Peyer's patch (tissue), 4 donors: ENCODE results near the gene GALNT8.

Source experiments
- POLR2A ChIP-seq, 2 donors: fragments of 450-650 bp; IDR thresholded peaks; one replicate each; pipeline ENCODE4 v1.5.1; 2017; ENCODE audit warnings: antibody characterized with exemption in 2 of 2, mild to moderate bottlenecking in 2 of 2, moderate library complexity in 2 of 2
- TF ChIP-seq, protein P1 (sequence below), 6 experiments: fragments of 450-650 bp in 4 of 6; fragments of 200-600 bp in 2 of 6; sonication (generic) in 1 of 6; IDR thresholded peaks; one replicate each; pipeline ENCODE4 v1.5.1; 2017 to 2019; ENCODE audit warnings: antibody characterized with exemption in 6 of 6, mild to moderate bottlenecking in 3 of 6, moderate library complexity in 1 of 6

DNA sequence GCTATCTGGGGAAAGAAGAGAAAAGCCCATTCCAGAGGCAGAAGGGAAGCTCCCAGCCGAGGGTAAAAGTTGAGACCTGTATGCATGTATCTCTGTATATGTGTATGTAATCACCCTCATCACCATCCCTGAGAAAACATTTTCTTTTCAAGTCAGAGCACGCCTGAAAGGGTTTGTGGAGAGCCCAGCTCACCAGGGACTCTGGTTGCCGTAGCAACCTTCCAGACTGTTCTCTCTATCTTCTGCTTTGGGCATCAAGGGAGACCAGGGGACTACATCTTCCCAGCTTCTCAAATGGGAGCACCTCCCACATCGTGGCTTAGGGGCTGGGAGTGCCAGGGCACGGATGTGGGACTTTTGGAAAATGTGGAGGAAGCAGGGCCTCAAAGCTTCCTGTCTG lies 93.5 kb downstream of the GALNT8 start:
- TF ChIP-seq POLR2A (IDR thresholded peaks at IDR 0.05): no peak
- TF ChIP-seq, protein P1, sequence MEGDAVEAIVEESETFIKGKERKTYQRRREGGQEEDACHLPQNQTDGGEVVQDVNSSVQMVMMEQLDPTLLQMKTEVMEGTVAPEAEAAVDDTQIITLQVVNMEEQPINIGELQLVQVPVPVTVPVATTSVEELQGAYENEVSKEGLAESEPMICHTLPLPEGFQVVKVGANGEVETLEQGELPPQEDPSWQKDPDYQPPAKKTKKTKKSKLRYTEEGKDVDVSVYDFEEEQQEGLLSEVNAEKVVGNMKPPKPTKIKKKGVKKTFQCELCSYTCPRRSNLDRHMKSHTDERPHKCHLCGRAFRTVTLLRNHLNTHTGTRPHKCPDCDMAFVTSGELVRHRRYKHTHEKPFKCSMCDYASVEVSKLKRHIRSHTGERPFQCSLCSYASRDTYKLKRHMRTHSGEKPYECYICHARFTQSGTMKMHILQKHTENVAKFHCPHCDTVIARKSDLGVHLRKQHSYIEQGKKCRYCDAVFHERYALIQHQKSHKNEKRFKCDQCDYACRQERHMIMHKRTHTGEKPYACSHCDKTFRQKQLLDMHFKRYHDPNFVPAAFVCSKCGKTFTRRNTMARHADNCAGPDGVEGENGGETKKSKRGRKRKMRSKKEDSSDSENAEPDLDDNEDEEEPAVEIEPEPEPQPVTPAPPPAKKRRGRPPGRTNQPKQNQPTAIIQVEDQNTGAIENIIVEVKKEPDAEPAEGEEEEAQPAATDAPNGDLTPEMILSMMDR (IDR thresholded peaks at IDR 0.05): no peak
